SK-N-SH (cell line): ENCODE measurements around the gene GAST. TPM values are rescaled to one million over a fixed set of nuclear protein-coding genes. Genes with fewer than 3 reads are reported as not detected.
"Not testable (repeated sequence)": the region's sequence is repeated elsewhere in the genome, so short reads cannot be mapped to it uniquely, and the experiment has no call there.

Experiments used
- CTCF ChIA-PET: fragments of 300-600, 350-600 bp; formaldehyde crosslinking; extraction: SDS; loops from one replicate; lab custom pipeline; 2021; lab: Yijun Ruan, JAX
- POLR2A ChIA-PET: fragments of 350-600 bp; sonication (Branson Sonifier 250); formaldehyde crosslinking; extraction: SDS; loops from one replicate; lab custom pipeline; 2020; ENCODE audit warnings: antibody characterized with exemption, inconsistent platforms; lab: Yijun Ruan, JAX
- DNase-seq: peaks from one replicate; pipeline ENCODE4 v3.0.0; 2012
- H2AFZ ChIP-seq: fragments of 200-600 bp; sonication (generic); 2 replicates; pipeline ENCODE4 v1.8.1; 2016; ENCODE audit warnings: antibody characterized with exemption, mild to moderate bottlenecking, low read depth
- H3F3A ChIP-seq: fragments of 200-600 bp; sonication (generic); replicated peaks from 2 replicates; pipeline ENCODE3; 2016; ENCODE audit warnings: antibody characterized with exemption, mild to moderate bottlenecking; ENCODE audit not compliant: insufficient read depth
- H3K27ac ChIP-seq, 2 experiments: fragments of 200-500 bp in 1 of 2; fragments of 200-600 bp in 1 of 2; sonication (Bioruptor generic) in 1 of 2; sonication (generic), shearing (Covaris generic) in 1 of 2; 2 replicates each; pipeline versions ENCODE4 v1.5.1 to v1.6.1; 2014 to 2016; ENCODE audit warnings: low read depth in 2 of 2, inconsistent platforms in 1 of 2, low read length in 1 of 2, mild to moderate bottlenecking in 1 of 2, mixed read lengths in 1 of 2
- H3K27me3 ChIP-seq: fragments of 200-600 bp; sonication (generic), shearing (Covaris generic); 2 replicates; pipeline ENCODE4 v1.6.1; 2016; ENCODE audit warnings: mixed run types; ENCODE audit not compliant: insufficient read depth
- H3K36me3 ChIP-seq, 2 experiments: fragments of 200-500 bp in 1 of 2; fragments of 200-600 bp in 1 of 2; sonication (Bioruptor generic) in 1 of 2; sonication (generic) in 1 of 2; replicated peaks in 1 of 2; 2 replicates each; pipeline versions ENCODE3 to v1.5.1; 2014 to 2016; ENCODE audit warnings: low read length in 1 of 2, mild to moderate bottlenecking in 1 of 2; ENCODE audit not compliant: insufficient read depth in 2 of 2, control insufficient read depth in 1 of 2
- H3K4me1 ChIP-seq, 2 experiments: fragments of 200-500 bp in 1 of 2; fragments of 200-600 bp in 1 of 2; sonication (Bioruptor generic) in 1 of 2; sonication (generic), shearing (Covaris generic) in 1 of 2; 2 replicates each; pipeline versions ENCODE4 v1.5.1 to v1.6.1; 2014 to 2016; ENCODE audit warnings: low read depth in 1 of 2, low read length in 1 of 2, mixed run types in 1 of 2; ENCODE audit not compliant: insufficient read depth in 2 of 2, control insufficient read depth in 1 of 2
- H3K4me2 ChIP-seq: fragments of 200-600 bp; sonication (generic), shearing (Covaris generic); 2 replicates; pipeline ENCODE4 v1.6.1; 2017; ENCODE audit warnings: mixed run types
- H3K4me3 ChIP-seq, 2 experiments: fragments of 200-500 bp in 1 of 2; fragments of 200-600 bp in 1 of 2; sonication (Bioruptor generic) in 1 of 2; sonication (generic), shearing (Covaris generic) in 1 of 2; 2 replicates each; pipeline versions ENCODE4 v1.5.1 to v1.8.1; 2014 to 2016; ENCODE audit warnings: low read depth in 2 of 2, inconsistent platforms in 1 of 2, low read length in 1 of 2, mild to moderate bottlenecking in 1 of 2, mixed read lengths in 1 of 2, moderate library complexity in 1 of 2
- H3K79me2 ChIP-seq: fragments of 200-600 bp; sonication (generic); 2 replicates; pipeline ENCODE4 v1.8.1; 2017; ENCODE audit warnings: mild to moderate bottlenecking; ENCODE audit not compliant: insufficient read depth
- H3K9ac ChIP-seq: fragments of 200-600 bp; sonication (generic); 2 replicates; pipeline ENCODE4 v1.6.1; 2017; ENCODE audit warnings: mixed run types
- H3K9me2 ChIP-seq: fragments of 200-600 bp; sonication (generic); 2 replicates; pipeline ENCODE4 v1.6.1; 2017; ENCODE audit warnings: mixed run types
- H3K9me3 ChIP-seq: fragments of 200-600 bp; sonication (generic); 2 replicates; pipeline ENCODE4 v1.6.1; 2017; ENCODE audit warnings: mixed run types, mild to moderate bottlenecking, moderate library complexity
- H4K20me1 ChIP-seq: fragments of 200-600 bp; sonication (generic); 2 replicates; pipeline ENCODE4 v1.6.1; 2017; ENCODE audit warnings: mild to moderate bottlenecking, mixed run types; ENCODE audit not compliant: insufficient read depth
- EP300 ChIP-seq, 2 experiments: IDR thresholded peaks; 2 replicates each; pipeline versions ENCODE4 v1.4.0 to v1.6.1; 2012; ENCODE audit warnings: borderline replicate concordance in 1 of 2, low read depth in 1 of 2, low read length in 1 of 2
- FOSL2 ChIP-seq: IDR thresholded peaks from 2 replicates; pipeline ENCODE4 v1.4.0; 2012; ENCODE audit warnings: low read depth, mild to moderate bottlenecking, moderate library complexity, borderline replicate concordance
- FOXM1 ChIP-seq: IDR thresholded peaks from 2 replicates; pipeline ENCODE4 v1.4.0; 2012; ENCODE audit warnings: low read depth, mild to moderate bottlenecking
- POLR2AphosphoS5 ChIP-seq: IDR thresholded peaks from 2 replicates; pipeline ENCODE4 v1.6.1; 2012; ENCODE audit warnings: low read depth, low read length
- RFX5 ChIP-seq: IDR thresholded peaks from 2 replicates; pipeline ENCODE4 v1.6.1; 2012; ENCODE audit warnings: mild to moderate bottlenecking, improper control_type of control experiment, low read length
- WGBS: methylation state at CpG from one replicate; pipeline ENCODE4 v1.1.6; 2017; ENCODE audit warnings: low lambda C conversion rate; 5-methylcytosine and 5-hydroxymethylcytosine counted together
- polyA plus RNA-seq, 3 experiments: library from polyadenylated mRNA; depleted of rRNA; stranded (reverse); fragments of >200 nt; gene quantifications; 2 replicates each; pipeline ENCODE4 v1.2.3, GENCODE V29; 2012
- TF ChIP-seq, protein P1 (sequence below): IDR thresholded peaks from 2 replicates; pipeline ENCODE4; 2012
- TF ChIP-seq, protein P2 (sequence below): fragments of 150-350 bp; IDR thresholded peaks from 2 replicates; pipeline ENCODE4 v1.6.1; 2016; ENCODE audit warnings: mild to moderate bottlenecking, low read depth, low read length
- TF ChIP-seq, protein P3 (sequence below): IDR thresholded peaks from 2 replicates; pipeline ENCODE4 v1.4.0; 2012; ENCODE audit warnings: low read depth, borderline replicate concordance

The GAST gene
- polyA plus RNA-seq, 1 of the 3 experiments (the other 2 are of a cell fraction) = not detected

DNA sequence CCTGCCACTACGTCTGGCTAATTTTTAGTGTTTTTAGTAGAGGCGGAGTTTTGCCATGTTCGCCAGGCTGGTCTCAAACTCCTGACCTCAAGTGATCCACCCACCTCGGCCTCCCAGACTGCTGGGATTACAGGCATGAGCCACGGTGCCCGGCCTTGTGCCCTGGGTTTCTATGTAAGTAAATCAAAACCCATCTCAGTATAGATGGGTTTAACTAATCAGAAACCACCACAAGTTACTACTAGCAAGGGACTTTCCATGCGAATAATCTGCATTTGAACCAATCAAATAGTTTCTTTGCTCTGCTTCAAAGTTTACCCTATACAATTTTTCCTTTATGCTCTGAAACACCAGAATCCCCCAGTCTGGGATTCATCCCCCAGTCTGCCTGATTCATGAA, 40.0 kb upstream of the GAST start:
- TF ChIP-seq, protein P1, sequence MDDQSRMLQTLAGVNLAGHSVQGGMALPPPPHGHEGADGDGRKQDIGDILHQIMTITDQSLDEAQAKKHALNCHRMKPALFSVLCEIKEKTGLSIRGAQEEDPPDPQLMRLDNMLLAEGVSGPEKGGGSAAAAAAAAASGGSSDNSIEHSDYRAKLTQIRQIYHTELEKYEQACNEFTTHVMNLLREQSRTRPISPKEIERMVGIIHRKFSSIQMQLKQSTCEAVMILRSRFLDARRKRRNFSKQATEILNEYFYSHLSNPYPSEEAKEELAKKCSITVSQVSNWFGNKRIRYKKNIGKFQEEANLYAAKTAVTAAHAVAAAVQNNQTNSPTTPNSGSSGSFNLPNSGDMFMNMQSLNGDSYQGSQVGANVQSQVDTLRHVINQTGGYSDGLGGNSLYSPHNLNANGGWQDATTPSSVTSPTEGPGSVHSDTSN = no peak
- TF ChIP-seq, protein P2, sequence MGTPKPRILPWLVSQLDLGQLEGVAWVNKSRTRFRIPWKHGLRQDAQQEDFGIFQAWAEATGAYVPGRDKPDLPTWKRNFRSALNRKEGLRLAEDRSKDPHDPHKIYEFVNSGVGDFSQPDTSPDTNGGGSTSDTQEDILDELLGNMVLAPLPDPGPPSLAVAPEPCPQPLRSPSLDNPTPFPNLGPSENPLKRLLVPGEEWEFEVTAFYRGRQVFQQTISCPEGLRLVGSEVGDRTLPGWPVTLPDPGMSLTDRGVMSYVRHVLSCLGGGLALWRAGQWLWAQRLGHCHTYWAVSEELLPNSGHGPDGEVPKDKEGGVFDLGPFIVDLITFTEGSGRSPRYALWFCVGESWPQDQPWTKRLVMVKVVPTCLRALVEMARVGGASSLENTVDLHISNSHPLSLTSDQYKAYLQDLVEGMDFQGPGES = no peak
- TF ChIP-seq EP300 (IDR thresholded peaks at IDR 0.05; ENCODE audit: borderline replicate concordance in 1 of 2, low read depth in 1 of 2, low read length in 1 of 2) (no peak), FOXM1 (no peak), POLR2AphosphoS5 (no peak), RFX5 (no peak), FOSL2 (no peak)
- TF ChIP-seq, protein P3, sequence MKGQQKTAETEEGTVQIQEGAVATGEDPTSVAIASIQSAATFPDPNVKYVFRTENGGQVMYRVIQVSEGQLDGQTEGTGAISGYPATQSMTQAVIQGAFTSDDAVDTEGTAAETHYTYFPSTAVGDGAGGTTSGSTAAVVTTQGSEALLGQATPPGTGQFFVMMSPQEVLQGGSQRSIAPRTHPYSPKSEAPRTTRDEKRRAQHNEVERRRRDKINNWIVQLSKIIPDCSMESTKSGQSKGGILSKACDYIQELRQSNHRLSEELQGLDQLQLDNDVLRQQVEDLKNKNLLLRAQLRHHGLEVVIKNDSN = no peak
- TF ChIP-seq, all 33 proteins: peak for 0
- DNase-seq = no peak
- Histone ChIP-seq H3K27me3 (peaks cover 8% of the 10 kb centered on the region; the same call in 1 of the 2 replicates), H3K36me3 (no peaks in the 10 kb centered on the region), H3K4me1 (peaks cover 0 to under 1% of the 10 kb centered on the region in 2 experiments; a peak in 1 of 4 replicates), H3K4me2 (no peak overlapping the region), H3K9ac (no peak overlapping the region), H3K4me3 (no peak overlapping the region), H3K27ac (no peak overlapping the region), H3K9me3 (no peaks in the 10 kb centered on the region), H3F3A (no peaks in the 10 kb centered on the region), H2AFZ (no peak overlapping the region), H4K20me1 (no peaks in the 10 kb centered on the region), H3K79me2 (no peaks in the 10 kb centered on the region), H3K9me2 (no peaks in the 10 kb centered on the region)
- POLR2A ChIA-PET = no interaction called here
- WGBS = 86% methylated on average over 6 of the region's 7 CpGs
- CTCF ChIA-PET = interaction anchor here (2.8 kb wide), 1 partner anchor 122 kb away, joined by 24 read pairs; no protein-coding TSS in a partner anchor

DNA sequence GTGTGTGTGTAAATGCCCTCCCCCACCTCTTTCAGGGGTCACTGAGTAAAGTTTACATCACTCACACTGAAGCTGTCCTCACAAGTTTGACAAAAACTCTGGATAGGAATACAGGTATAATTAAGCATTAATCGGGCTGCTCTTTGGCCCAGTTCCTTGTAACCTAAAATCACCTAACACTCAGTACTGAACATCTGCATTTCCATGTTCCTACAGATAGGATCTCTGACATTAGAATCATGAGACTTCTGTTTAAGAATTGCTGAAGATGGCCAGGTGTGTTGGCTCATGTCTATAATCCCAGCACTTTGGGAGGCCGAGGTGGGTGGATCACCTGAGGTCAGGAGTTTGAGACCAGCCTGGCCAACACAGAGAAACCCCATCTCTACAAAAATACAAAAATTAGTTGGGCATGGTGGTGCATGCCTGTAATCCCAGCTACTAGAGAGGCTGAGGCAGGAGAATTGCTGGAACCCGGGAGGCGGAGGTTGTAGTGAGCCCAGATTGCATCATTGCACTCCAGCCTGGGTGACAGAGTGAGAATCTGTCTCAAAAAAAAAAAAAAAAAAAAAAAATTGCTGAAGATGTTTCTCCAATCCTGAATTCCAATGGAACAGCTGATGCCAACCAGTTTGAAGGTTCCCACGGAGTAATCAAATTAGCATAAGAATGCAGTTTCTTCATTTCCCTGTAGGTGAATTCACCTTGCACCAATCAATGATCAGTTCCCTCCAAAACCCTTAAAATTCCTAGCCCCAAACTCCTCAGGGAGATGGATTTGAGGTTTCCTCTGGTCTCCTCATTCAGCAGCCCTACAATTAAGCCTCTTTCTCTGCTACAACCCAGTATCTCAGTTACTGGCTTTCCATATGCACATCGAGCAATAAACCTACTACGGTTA, 36.7 kb upstream of the GAST start:
- H3K27me3 ChIP-seq, H2AFZ ChIP-seq, DNase-seq, H3K79me2 ChIP-seq, H3K4me3 ChIP-seq, H3K36me3 ChIP-seq, H3K27ac ChIP-seq, H3K9ac ChIP-seq, H3K4me1 ChIP-seq, H3K9me3 ChIP-seq, H4K20me1 ChIP-seq, H3K4me2 ChIP-seq, H3K9me2 ChIP-seq, H3F3A ChIP-seq: not testable (repeated sequence)
- POLR2A ChIA-PET = interaction anchor here (0.7 kb wide), 1 partner anchor 13 kb away, joined by 9 read pairs; no protein-coding TSS in a partner anchor
- CTCF ChIA-PET = interaction anchor here (1.0 to 18.0 kb wide), 5 partner anchors 10 to 126 kb away, joined by 3 to 235 read pairs (median 14); partner anchors contain the start of gene EIF1
- WGBS = 76% methylated on average over 7 of the region's 7 CpGs
